ENCODE measurements around the gene TSC2. TPM values are rescaled to one million over a fixed set of nuclear protein-coding genes. Genes with fewer than 3 reads are reported as not detected.

Gene TSC2
- total and polyA plus RNA-seq, 2 experiments from 2014 or later: 41.8 to 78.7 TPM

DNA sequence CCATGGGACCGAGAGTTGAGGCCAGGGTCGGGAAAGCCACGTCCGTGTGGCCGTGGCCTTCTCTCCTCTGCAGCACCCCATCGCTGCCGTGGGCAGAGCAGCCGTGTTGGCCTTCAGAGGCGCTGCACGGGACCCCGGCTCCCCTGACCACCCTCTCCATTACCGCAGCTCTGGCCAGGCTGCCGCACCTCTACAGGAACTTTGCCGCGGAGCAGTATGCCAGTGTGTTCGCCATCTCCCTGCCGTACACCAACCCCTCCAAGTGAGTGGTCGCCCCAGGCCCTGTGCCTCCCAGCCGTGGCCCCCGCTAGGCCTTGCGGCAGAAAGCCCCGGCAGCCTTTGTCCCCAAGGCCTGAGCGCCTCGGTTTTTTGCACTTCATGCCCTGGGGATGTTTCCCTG is 27.8 kb downstream of the TSC2 start:
- 96% methylated on average over 24 of the region's 24 CpGs for WGBS (ENCODE audit: low lambda C conversion rate, missing lambda C conversion rate)

GRCh38 chr16:2076072-2076865 is 28.5 kb downstream of the TSC2 start:
- no peaks in the 10 kb centered on the region for H3K9me2 ChIP-seq (replicated peaks; ENCODE audit: insufficient read depth)
- H3K36me3 ChIP-seq (replicated peaks; ENCODE audit: insufficient read depth, low read depth): no peaks in the 10 kb centered on the region
- H3K4me3 ChIP-seq: no peak overlapping the region
- H4K20me1 ChIP-seq (ENCODE audit: insufficient read depth, poor library complexity, severe bottlenecking): no peaks in the 10 kb centered on the region
- no peak for DNase-seq (ENCODE audit: low spot score)
- no peaks in the 10 kb centered on the region for H3K9me3 ChIP-seq (ENCODE audit: low read depth)
- no peaks in the 10 kb centered on the region for H3K79me2 ChIP-seq
- H3K27ac ChIP-seq: no peak overlapping the region
- no peaks in the 10 kb centered on the region for H3K4me1 ChIP-seq (ENCODE audit: insufficient read depth)
- 94% methylated on average over 26 of the region's 28 CpGs for WGBS (ENCODE audit: low lambda C conversion rate, missing lambda C conversion rate)
- H2AFZ ChIP-seq: no peak overlapping the region
- TF ChIP-seq, protein P1, sequence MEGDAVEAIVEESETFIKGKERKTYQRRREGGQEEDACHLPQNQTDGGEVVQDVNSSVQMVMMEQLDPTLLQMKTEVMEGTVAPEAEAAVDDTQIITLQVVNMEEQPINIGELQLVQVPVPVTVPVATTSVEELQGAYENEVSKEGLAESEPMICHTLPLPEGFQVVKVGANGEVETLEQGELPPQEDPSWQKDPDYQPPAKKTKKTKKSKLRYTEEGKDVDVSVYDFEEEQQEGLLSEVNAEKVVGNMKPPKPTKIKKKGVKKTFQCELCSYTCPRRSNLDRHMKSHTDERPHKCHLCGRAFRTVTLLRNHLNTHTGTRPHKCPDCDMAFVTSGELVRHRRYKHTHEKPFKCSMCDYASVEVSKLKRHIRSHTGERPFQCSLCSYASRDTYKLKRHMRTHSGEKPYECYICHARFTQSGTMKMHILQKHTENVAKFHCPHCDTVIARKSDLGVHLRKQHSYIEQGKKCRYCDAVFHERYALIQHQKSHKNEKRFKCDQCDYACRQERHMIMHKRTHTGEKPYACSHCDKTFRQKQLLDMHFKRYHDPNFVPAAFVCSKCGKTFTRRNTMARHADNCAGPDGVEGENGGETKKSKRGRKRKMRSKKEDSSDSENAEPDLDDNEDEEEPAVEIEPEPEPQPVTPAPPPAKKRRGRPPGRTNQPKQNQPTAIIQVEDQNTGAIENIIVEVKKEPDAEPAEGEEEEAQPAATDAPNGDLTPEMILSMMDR (IDR thresholded peaks at IDR 0.05; ENCODE audit: poor library complexity): no peak
- TF ChIP-seq EZH2phosphoT487 (IDR thresholded peaks at IDR 0.05; ENCODE audit: low read depth, severe bottlenecking, unreplicated experiment) (no peak), EZH2 (IDR thresholded peaks at IDR 0.05; ENCODE audit: borderline replicate concordance) (no peak)
- H3K4me2 ChIP-seq: no peak overlapping the region
- H3K27me3 ChIP-seq: no peaks in the 10 kb centered on the region

More for the DNA sequence above, 27.8 kb downstream of the TSC2 start:
- Histone ChIP-seq H3K27ac (no peak overlapping the region), H3K27me3 (no peaks in the 10 kb centered on the region), H3K4me3 (no peak overlapping the region), H3K4me1 (ENCODE audit: insufficient read depth) (no peaks in the 10 kb centered on the region), H4K20me1 (ENCODE audit: insufficient read depth, poor library complexity, severe bottlenecking) (no peaks in the 10 kb centered on the region), H3K9me2 (replicated peaks; ENCODE audit: insufficient read depth) (no peaks in the 10 kb centered on the region), H2AFZ (no peak overlapping the region), H3K4me2 (no peak overlapping the region), H3K79me2 (no peaks in the 10 kb centered on the region), H3K9me3 (ENCODE audit: low read depth) (no peaks in the 10 kb centered on the region), H3K36me3 (replicated peaks; ENCODE audit: insufficient read depth, low read depth) (no peaks in the 10 kb centered on the region)
- no peak for TF ChIP-seq EZH2 (IDR thresholded peaks at IDR 0.05; ENCODE audit: borderline replicate concordance)
- TF ChIP-seq, protein P1 (IDR thresholded peaks at IDR 0.05; ENCODE audit: poor library complexity): no peak
- TF ChIP-seq EZH2phosphoT487 (IDR thresholded peaks at IDR 0.05; ENCODE audit: low read depth, severe bottlenecking, unreplicated experiment): no peak
- no peak for DNase-seq (ENCODE audit: low spot score)

DNA sequence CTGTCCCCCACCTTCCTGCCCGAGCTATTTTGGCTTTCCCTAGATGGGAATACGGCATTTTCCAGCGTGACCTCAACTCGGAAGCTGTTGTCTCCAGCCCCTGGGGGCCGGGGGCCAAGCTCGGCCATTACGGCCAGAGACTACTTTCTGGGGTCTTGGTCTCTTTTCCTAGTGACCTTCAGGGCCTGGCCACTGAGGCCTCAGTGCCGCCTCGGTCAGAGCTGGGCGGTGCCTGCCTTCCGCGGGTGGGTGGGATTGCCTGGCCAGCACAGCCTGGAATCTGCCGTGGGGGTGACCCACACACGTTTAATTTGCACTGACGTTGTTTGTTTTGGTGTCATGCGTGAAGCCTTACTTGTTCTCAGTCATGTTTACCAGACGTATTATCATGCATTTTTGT is 29.2 kb downstream of the TSC2 start:
- H4K20me1 ChIP-seq (ENCODE audit: insufficient read depth, poor library complexity, severe bottlenecking): no peaks in the 10 kb centered on the region
- no peaks in the 10 kb centered on the region for H3K36me3 ChIP-seq (replicated peaks; ENCODE audit: insufficient read depth, low read depth)
- H2AFZ ChIP-seq: no peak overlapping the region
- TF ChIP-seq EZH2 (IDR thresholded peaks at IDR 0.05; ENCODE audit: borderline replicate concordance): no peak
- TF ChIP-seq EZH2phosphoT487 (IDR thresholded peaks at IDR 0.05; ENCODE audit: low read depth, severe bottlenecking, unreplicated experiment): no peak
- TF ChIP-seq, protein P1 (IDR thresholded peaks at IDR 0.05; ENCODE audit: poor library complexity): no peak
- no peak overlapping the region for H3K27ac ChIP-seq
- no peaks in the 10 kb centered on the region for H3K9me2 ChIP-seq (replicated peaks; ENCODE audit: insufficient read depth)
- no peaks in the 10 kb centered on the region for H3K79me2 ChIP-seq
- H3K9me3 ChIP-seq (ENCODE audit: low read depth): no peaks in the 10 kb centered on the region
- H3K4me2 ChIP-seq: no peak overlapping the region
- no peak for DNase-seq (ENCODE audit: low spot score)
- WGBS (ENCODE audit: low lambda C conversion rate, missing lambda C conversion rate): 95% methylated on average over 17 of the region's 17 CpGs
- H3K27me3 ChIP-seq: no peaks in the 10 kb centered on the region
- H3K4me1 ChIP-seq (ENCODE audit: insufficient read depth): no peaks in the 10 kb centered on the region
- no peak overlapping the region for H3K4me3 ChIP-seq

Data from hepatocyte (in vitro differentiated cells).